Measurements from ENCODE around the gene CNIH2. TPM values are rescaled to one million over a fixed set of nuclear protein-coding genes. Genes with fewer than 3 reads are reported as not detected.

Gene CNIH2
- total RNA-seq, 1 donor from 2014 or later: 12.2 TPM

DNA sequence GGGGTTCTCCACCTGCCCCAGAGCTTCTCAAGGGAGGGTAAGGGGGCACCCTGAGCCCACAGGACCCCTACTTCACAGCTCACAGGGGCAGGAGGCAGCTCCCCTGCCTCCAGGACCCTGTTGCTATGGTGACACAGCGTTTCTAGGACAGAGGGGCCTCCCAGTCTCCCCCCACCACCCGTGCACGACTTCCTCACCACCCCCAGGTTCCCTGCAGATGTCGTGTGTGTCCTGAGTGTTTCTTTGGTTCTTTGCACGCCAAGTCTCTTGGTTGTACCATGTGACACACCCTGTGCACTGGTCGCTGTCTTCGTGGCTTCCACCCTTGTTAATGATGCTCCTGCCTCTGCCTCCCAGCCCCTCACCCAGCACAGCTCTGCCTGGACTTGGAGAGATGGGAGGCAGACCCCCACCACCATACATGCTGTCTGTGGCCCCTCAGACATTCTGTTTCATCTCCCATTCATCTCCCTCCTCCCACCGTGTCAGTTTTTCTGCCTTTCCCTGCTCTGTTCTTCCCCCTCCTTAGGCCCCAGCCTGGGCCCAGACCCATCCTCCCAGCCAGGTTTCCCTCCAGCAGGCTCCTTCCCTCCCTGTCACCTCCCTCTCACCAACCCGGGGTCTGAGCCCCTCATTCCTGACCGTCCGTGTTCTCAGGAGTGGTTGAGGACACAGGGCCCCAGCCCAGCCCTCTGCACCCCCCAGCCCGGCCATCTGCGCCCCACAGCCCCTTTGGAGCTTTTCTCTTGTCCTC lies 34.0 kb upstream of the CNIH2 start:
- Histone ChIP-seq H3K27ac (ENCODE audit: low read depth, low read length) (no peak overlapping the region), H3K4me3 (ENCODE audit: insufficient read depth, low read depth, low read length) (no peak overlapping the region), H3K9ac (ENCODE audit: low read length) (no peak overlapping the region), H3K79me2 (ENCODE audit: insufficient read depth, low read length) (no peaks in the 10 kb centered on the region), H4K20me1 (ENCODE audit: insufficient read depth, low read length) (peaks cover 4% of the 10 kb centered on the region), H3K27me3 (ENCODE audit: insufficient read depth, low read length) (no peaks in the 10 kb centered on the region), H3K4me2 (ENCODE audit: low read length) (no peak overlapping the region), H3K9me3 (ENCODE audit: insufficient read depth, low read depth, low read length) (no peaks in the 10 kb centered on the region), H3K4me1 (ENCODE audit: insufficient read depth, low read length) (no peaks in the 10 kb centered on the region), H3K36me3 (ENCODE audit: insufficient read depth, low read length) (peaks cover 11% of the 10 kb centered on the region), H2AFZ (ENCODE audit: low read depth, low read length) (no peak overlapping the region)
- no peaks in the 10 kb centered on the region for H3K4me1 Mint-ChIP-seq (ENCODE audit: low read depth, unreplicated experiment)
- H3K4me3 Mint-ChIP-seq (ENCODE audit: unreplicated experiment): no peak overlapping the region
- H3K27me3 Mint-ChIP-seq (ENCODE audit: low read depth, unreplicated experiment): no peaks in the 10 kb centered on the region
- H3K27ac Mint-ChIP-seq (ENCODE audit: unreplicated experiment): no peak overlapping the region
- no peak for DNase-seq (ENCODE audit: low read depth)
- peaks cover 32% of the 10 kb centered on the region for H3K36me3 Mint-ChIP-seq (ENCODE audit: low read depth, unreplicated experiment)
- no peak for FAIRE-seq
- no peak for TF ChIP-seq EZH2 (IDR thresholded peaks at IDR 0.05; ENCODE audit: insufficient read depth, low read length)
- no peaks in the 10 kb centered on the region for H3K9me3 Mint-ChIP-seq (ENCODE audit: unreplicated experiment)

DNA sequence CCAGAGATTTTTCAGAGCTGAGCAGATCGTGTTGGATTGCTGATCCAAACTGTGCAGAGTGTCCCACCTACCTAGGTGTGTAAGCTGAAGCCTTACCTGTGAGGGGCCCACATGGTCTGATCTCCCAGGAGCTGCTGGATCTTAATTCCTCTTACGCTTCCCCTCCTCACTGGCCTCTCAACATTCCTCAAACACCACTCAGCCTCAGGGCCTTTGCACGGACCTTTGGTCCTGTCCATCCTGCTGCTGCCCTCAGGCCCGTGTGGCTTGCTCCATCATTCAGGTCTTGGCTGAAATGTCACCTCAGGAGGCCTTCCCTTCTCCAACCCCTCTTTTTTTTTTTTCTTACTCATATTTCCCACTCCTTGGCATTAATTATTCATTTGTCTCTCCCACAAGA lies 30.7 kb upstream of the CNIH2 start:
- Histone ChIP-seq H3K4me3 (ENCODE audit: insufficient read depth, low read depth, low read length) (no peak overlapping the region), H2AFZ (ENCODE audit: low read depth, low read length) (no peak overlapping the region), H3K36me3 (ENCODE audit: insufficient read depth, low read length) (peaks cover 8% of the 10 kb centered on the region), H3K79me2 (ENCODE audit: insufficient read depth, low read length) (no peaks in the 10 kb centered on the region), H3K4me1 (ENCODE audit: insufficient read depth, low read length) (no peaks in the 10 kb centered on the region), H4K20me1 (ENCODE audit: insufficient read depth, low read length) (peaks cover 3% of the 10 kb centered on the region), H3K4me2 (ENCODE audit: low read length) (no peak overlapping the region), H3K27me3 (ENCODE audit: insufficient read depth, low read length) (no peaks in the 10 kb centered on the region), H3K27ac (ENCODE audit: low read depth, low read length) (no peak overlapping the region), H3K9me3 (ENCODE audit: insufficient read depth, low read depth, low read length) (no peaks in the 10 kb centered on the region), H3K9ac (ENCODE audit: low read length) (no peak overlapping the region)
- no peak for DNase-seq (ENCODE audit: low read depth)
- no peak overlapping the region for H3K4me3 Mint-ChIP-seq (ENCODE audit: unreplicated experiment)
- H3K4me1 Mint-ChIP-seq (ENCODE audit: low read depth, unreplicated experiment): no peaks in the 10 kb centered on the region
- TF ChIP-seq, protein P1, sequence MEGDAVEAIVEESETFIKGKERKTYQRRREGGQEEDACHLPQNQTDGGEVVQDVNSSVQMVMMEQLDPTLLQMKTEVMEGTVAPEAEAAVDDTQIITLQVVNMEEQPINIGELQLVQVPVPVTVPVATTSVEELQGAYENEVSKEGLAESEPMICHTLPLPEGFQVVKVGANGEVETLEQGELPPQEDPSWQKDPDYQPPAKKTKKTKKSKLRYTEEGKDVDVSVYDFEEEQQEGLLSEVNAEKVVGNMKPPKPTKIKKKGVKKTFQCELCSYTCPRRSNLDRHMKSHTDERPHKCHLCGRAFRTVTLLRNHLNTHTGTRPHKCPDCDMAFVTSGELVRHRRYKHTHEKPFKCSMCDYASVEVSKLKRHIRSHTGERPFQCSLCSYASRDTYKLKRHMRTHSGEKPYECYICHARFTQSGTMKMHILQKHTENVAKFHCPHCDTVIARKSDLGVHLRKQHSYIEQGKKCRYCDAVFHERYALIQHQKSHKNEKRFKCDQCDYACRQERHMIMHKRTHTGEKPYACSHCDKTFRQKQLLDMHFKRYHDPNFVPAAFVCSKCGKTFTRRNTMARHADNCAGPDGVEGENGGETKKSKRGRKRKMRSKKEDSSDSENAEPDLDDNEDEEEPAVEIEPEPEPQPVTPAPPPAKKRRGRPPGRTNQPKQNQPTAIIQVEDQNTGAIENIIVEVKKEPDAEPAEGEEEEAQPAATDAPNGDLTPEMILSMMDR (IDR thresholded peaks at IDR 0.05; ENCODE audit: insufficient read depth, low read depth, low read length): no peak
- no peak for TF ChIP-seq EZH2 (IDR thresholded peaks at IDR 0.05; ENCODE audit: insufficient read depth, low read length)
- no peak overlapping the region for H3K27ac Mint-ChIP-seq (ENCODE audit: unreplicated experiment)
- peaks cover 40% of the 10 kb centered on the region for H3K36me3 Mint-ChIP-seq (ENCODE audit: low read depth, unreplicated experiment)
- H3K27me3 Mint-ChIP-seq (ENCODE audit: low read depth, unreplicated experiment): no peaks in the 10 kb centered on the region
- no peaks in the 10 kb centered on the region for H3K9me3 Mint-ChIP-seq (ENCODE audit: unreplicated experiment)
- no peak for FAIRE-seq

GRCh38 chr11:66247801-66248200 lies 30.2 kb upstream of the CNIH2 start:
- FAIRE-seq (no peak), DNase-seq (ENCODE audit: low read depth) (no peak)
- H2AFZ ChIP-seq (ENCODE audit: low read depth, low read length): no peak overlapping the region
- H3K36me3 Mint-ChIP-seq (ENCODE audit: low read depth, unreplicated experiment): peaks cover 40% of the 10 kb centered on the region
- H3K27me3 ChIP-seq (ENCODE audit: insufficient read depth, low read length): no peaks in the 10 kb centered on the region
- no peak overlapping the region for H3K4me3 Mint-ChIP-seq (ENCODE audit: unreplicated experiment)
- no peak overlapping the region for H3K27ac ChIP-seq (ENCODE audit: low read depth, low read length)
- no peaks in the 10 kb centered on the region for H3K27me3 Mint-ChIP-seq (ENCODE audit: low read depth, unreplicated experiment)
- no peak overlapping the region for H3K4me2 ChIP-seq (ENCODE audit: low read length)
- no peaks in the 10 kb centered on the region for H3K4me1 Mint-ChIP-seq (ENCODE audit: low read depth, unreplicated experiment)
- H3K27ac Mint-ChIP-seq (ENCODE audit: unreplicated experiment): no peak overlapping the region
- H3K9me3 ChIP-seq (ENCODE audit: insufficient read depth, low read depth, low read length): no peaks in the 10 kb centered on the region
- no peaks in the 10 kb centered on the region for H3K9me3 Mint-ChIP-seq (ENCODE audit: unreplicated experiment)
- H3K36me3 ChIP-seq (ENCODE audit: insufficient read depth, low read length): peaks cover 3% of the 10 kb centered on the region
- H3K9ac ChIP-seq (ENCODE audit: low read length): no peak overlapping the region
- no peaks in the 10 kb centered on the region for H3K4me1 ChIP-seq (ENCODE audit: insufficient read depth, low read length)
- no peaks in the 10 kb centered on the region for H3K79me2 ChIP-seq (ENCODE audit: insufficient read depth, low read length)
- no peaks in the 10 kb centered on the region for H4K20me1 ChIP-seq (ENCODE audit: insufficient read depth, low read length)
- TF ChIP-seq EZH2 (IDR thresholded peaks at IDR 0.05; ENCODE audit: insufficient read depth, low read length): no peak
- TF ChIP-seq, protein P1 (IDR thresholded peaks at IDR 0.05; ENCODE audit: insufficient read depth, low read depth, low read length): no peak
- H3K4me3 ChIP-seq (ENCODE audit: insufficient read depth, low read depth, low read length): no peak overlapping the region
